B cell (primary cell): ENCODE data around the gene QRICH2. TPM values are rescaled to one million over a fixed set of nuclear protein-coding genes. Genes with fewer than 3 reads are reported as not detected.
A peak's percentile ranks its signal among the peaks of the same experiment; 100 is the strongest.

ENCODE experiments used
- ATAC-seq: fragments of 200-7000 bp; cut with Tn5 transposase; one replicate; pipeline ENCODE4 v1.10.0; 2021; ENCODE audit warnings: low read depth, mild to moderate bottlenecking, moderate number of reproducible peaks, moderate library complexity
- CTCF ChIA-PET: fragments of 350-600 bp; sonication (Branson Sonifier 250); formaldehyde crosslinking; loops from one replicate; lab custom pipeline; 2021; ENCODE audit warnings: antibody characterized with exemption, inconsistent platforms; lab: Charles Lee
- POLR2A ChIA-PET: fragments of 350-600 bp; sonication (Branson Sonifier 250); formaldehyde crosslinking; loops from one replicate; lab custom pipeline; 2021; ENCODE audit warnings: antibody characterized with exemption; lab: Charles Lee
- DNase-seq: peaks from one replicate; pipeline ENCODE4 v3.0.0; 2013
- H2AFZ ChIP-seq: 2 replicates; pipeline ENCODE4 v1.6.1; 2012; ENCODE audit warnings: mild to moderate bottlenecking, low read depth, low read length; ENCODE audit not compliant: insufficient read depth, poor library complexity, severe bottlenecking
- H3K27ac ChIP-seq, 2 donors: 1 replicate in 1 of 2; 2 replicates in 1 of 2; pipeline ENCODE4 v1.5.1; 2012 to 2013; ENCODE audit warnings: low read length in 2 of 2, mild to moderate bottlenecking in 2 of 2, moderate library complexity in 1 of 2
- H3K27me3 ChIP-seq, 4 experiments: fragments of 200-600 bp in 1 of 4; sonication (generic) in 1 of 4; replicated peaks in 1 of 4; 1 replicate in 2 of 4; 2 replicates in 2 of 4; pipeline versions ENCODE4 v1.6.1 to v1.7.0; 2013 to 2016; ENCODE audit warnings: low read length in 3 of 4, mild to moderate bottlenecking in 2 of 4, mixed read lengths in 1 of 4, moderate library complexity in 1 of 4; ENCODE audit not compliant: insufficient read depth in 4 of 4, control insufficient read depth in 3 of 4; ENCODE audit errors: control extremely low read depth in 1 of 4
- H3K36me3 ChIP-seq, 2 experiments: replicated peaks in 1 of 2; 1 replicate in 1 of 2; 2 replicates in 1 of 2; pipeline versions ENCODE4 v1.6.1 to v1.7.1; 2013; ENCODE audit warnings: low read length in 1 of 2; ENCODE audit not compliant: insufficient read depth in 2 of 2, control insufficient read depth in 1 of 2; ENCODE audit errors: control extremely low read depth in 1 of 2, extremely low read depth in 1 of 2
- H3K4me1 ChIP-seq, 2 donors: fragments of 200-600 bp in 1 of 2; sonication (generic) in 1 of 2; 1 replicate in 1 of 2; 2 replicates in 1 of 2; pipeline versions ENCODE4 v1.5.1 to v1.6.1; 2013 to 2017; ENCODE audit warnings: low read length in 2 of 2; ENCODE audit not compliant: control insufficient read depth in 2 of 2, insufficient read depth in 2 of 2
- H3K4me2 ChIP-seq: replicated peaks from 2 replicates; pipeline ENCODE3; 2012; ENCODE audit warnings: mild to moderate bottlenecking, low read depth, low read length; ENCODE audit not compliant: poor library complexity, severe bottlenecking
- H3K4me3 ChIP-seq, 5 experiments: fragments of 200-600 bp in 1 of 5; sonication (generic) in 1 of 5; 1 replicate in 3 of 5; 2 replicates in 2 of 5; pipeline versions ENCODE4 v1.5.1 to v1.7.0; 2011 to 2016; ENCODE audit warnings: low read length in 4 of 5, mild to moderate bottlenecking in 4 of 5, low read depth in 2 of 5, control low read depth in 1 of 5, moderate library complexity in 1 of 5; ENCODE audit not compliant: insufficient read depth in 1 of 5; ENCODE audit errors: control extremely low read depth in 1 of 5, extremely low read depth in 1 of 5
- H3K79me2 ChIP-seq: fragments of 200-600 bp; sonication (generic); one replicate; pipeline ENCODE4 v1.6.0; 2016; ENCODE audit warnings: low read length; ENCODE audit not compliant: control insufficient read depth, insufficient read depth
- H3K9ac ChIP-seq: fragments of 200-600 bp; sonication (generic); 2 replicates; pipeline ENCODE4 v1.6.1; 2017; ENCODE audit warnings: mild to moderate bottlenecking, low read length, moderate library complexity
- H3K9me3 ChIP-seq, 3 donors: one replicate each; pipeline versions ENCODE4 v1.6.1 to v1.7.1; 2013; ENCODE audit warnings: low read length in 2 of 3; ENCODE audit not compliant: control insufficient read depth in 2 of 3, insufficient read depth in 1 of 3; ENCODE audit errors: control extremely low read depth in 1 of 3
- H4K20me1 ChIP-seq: 2 replicates; pipeline ENCODE4 v1.6.0; 2012; ENCODE audit warnings: mild to moderate bottlenecking, low read length; ENCODE audit not compliant: insufficient read depth, control insufficient read depth, poor library complexity, severe bottlenecking
- H3K27ac Mint-ChIP-seq: one replicate; pipeline ENCODE4 v1.8.0; 2021; ENCODE audit warnings: mixed read lengths
- H3K27me3 Mint-ChIP-seq: one replicate; pipeline ENCODE4 v1.8.0; 2021; ENCODE audit warnings: mixed read lengths
- H3K4me1 Mint-ChIP-seq: one replicate; pipeline ENCODE4 v1.8.0; 2021; ENCODE audit warnings: mixed read lengths
- H3K4me3 Mint-ChIP-seq: one replicate; pipeline ENCODE4 v1.8.0; 2021; ENCODE audit warnings: mixed read lengths
- H3K9me3 Mint-ChIP-seq: one replicate; pipeline ENCODE4 v1.8.0; 2022; ENCODE audit warnings: mixed read lengths; ENCODE audit not compliant: insufficient read depth
- EZH2 ChIP-seq: IDR thresholded peaks from 2 replicates; pipeline ENCODE4 v1.6.1; 2012; ENCODE audit warnings: borderline replicate concordance, low read depth, mild to moderate bottlenecking, moderate library complexity, low read length; ENCODE audit not compliant: insufficient read depth, poor library complexity, severe bottlenecking
- WGBS: methylation state at CpG from one replicate; pipeline ENCODE4 v1.1.5; 2013; ENCODE audit warnings: missing lambda C conversion rate; ENCODE audit not compliant: insufficient coverage; 5-methylcytosine and 5-hydroxymethylcytosine counted together
- intact Hi-C: fragments of 100-400 bp; cut with micrococcal nuclease; formaldehyde crosslinking; loops from one replicate; pipeline ENCODE4 v1.10.0; 2022
- polyA plus RNA-seq: library from polyadenylated mRNA; depleted of rRNA; stranded (reverse); fragments of >200 nt; gene quantifications from 2 replicates; pipeline ENCODE4 v1.2.3, GENCODE V29; 2012
- total RNA-seq, 2 donors: library from RNA; stranded (reverse); fragments of 120-200 nt in 1 of 2; gene quantifications; 1 replicate in 1 of 2; 2 replicates in 1 of 2; pipeline versions ENCODE4 v1.2.3 to v1.2.4, GENCODE V29; 2013 to 2022
- TF ChIP-seq, protein P1 (sequence below): fragments of 200-600 bp; IDR thresholded peaks from one replicate; pipeline ENCODE4 v1.8.0; 2022; ENCODE audit warnings: antibody characterized with exemption, mild to moderate bottlenecking

QRICH2 gene
- total and polyA plus RNA-seq, 2 donors (not counting 1 experiment from before 2014, with no cell fraction given) = 4.4 to 4.5 TPM

DNA sequence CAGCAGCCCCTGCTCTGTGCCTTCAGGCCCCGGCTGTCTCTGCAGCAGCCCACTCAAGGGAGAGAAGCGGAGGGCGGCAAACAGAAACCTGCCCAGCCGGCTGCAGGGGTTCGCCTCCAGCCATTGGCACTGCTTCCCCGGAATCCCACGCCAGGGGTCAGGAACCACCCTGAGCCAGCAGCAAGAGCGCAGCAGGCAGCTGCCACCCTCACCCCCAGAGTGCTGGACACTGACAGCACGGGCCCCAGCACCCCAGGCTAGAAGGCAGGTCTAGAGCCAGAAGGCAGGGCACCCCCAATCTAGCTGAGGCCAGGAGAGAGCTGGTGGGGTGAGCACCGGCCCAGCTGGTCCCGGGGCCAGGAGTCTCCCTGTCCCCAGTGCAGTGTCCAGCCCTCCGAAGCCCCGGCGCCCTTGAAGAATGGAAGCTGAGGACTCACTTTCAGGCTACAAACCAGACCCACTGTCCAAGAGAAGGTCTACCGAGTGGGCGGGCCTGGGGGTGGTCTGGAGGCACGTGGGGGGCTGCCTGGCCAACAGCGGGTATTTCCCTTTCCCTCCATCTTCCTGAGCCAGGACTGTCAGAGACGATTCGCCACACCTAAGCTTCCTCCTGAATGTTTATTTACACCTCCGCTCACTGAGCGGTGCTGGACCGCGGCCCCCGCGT lies 34.5 kb downstream of the QRICH2 start:
- Mint-ChIP-seq H3K27ac (peak overlapping the region; percentile 93), H3K9me3 (no peaks in the 10 kb centered on the region), H3K27me3 (no peaks in the 10 kb centered on the region), H3K4me1 (peaks cover 78% of the 10 kb centered on the region), H3K4me3 (peak overlapping the region; percentile 82)
- peaks cover 71 to 81% of the 10 kb centered on the region in 2 donors for H3K4me1 ChIP-seq
- 88% methylated on average over 20 of the region's 26 CpGs for WGBS
- peak overlapping the region in 1 of 5 experiments; percentile 61 for H3K4me3 ChIP-seq
- CTCF ChIA-PET = interaction anchor here (0.5 to 16.7 kb wide), 9 partner anchors 10 to 259 kb away, joined by 3 to 435 read pairs (median 6); partner anchors contain the start of gene UBALD2
- POLR2A ChIA-PET = interaction anchor here (1.4 to 5.6 kb wide), 2 partner anchors 10 to 150 kb away, joined by 5 to 44 read pairs; partner anchors contain the start of gene UBALD2
- H3K4me2 ChIP-seq = peak overlapping the region; percentile 94
- H3K79me2 ChIP-seq = peaks cover 10% of the 10 kb centered on the region
- H3K9ac ChIP-seq = peak overlapping the region; percentile 68
- H3K27me3 ChIP-seq = no peaks in the 10 kb centered on the region
- DNase-seq (no peak), ATAC-seq (no peak)
- H2AFZ ChIP-seq = no peak overlapping the region
- TF ChIP-seq EZH2 = no peak
- TF ChIP-seq, protein P1, sequence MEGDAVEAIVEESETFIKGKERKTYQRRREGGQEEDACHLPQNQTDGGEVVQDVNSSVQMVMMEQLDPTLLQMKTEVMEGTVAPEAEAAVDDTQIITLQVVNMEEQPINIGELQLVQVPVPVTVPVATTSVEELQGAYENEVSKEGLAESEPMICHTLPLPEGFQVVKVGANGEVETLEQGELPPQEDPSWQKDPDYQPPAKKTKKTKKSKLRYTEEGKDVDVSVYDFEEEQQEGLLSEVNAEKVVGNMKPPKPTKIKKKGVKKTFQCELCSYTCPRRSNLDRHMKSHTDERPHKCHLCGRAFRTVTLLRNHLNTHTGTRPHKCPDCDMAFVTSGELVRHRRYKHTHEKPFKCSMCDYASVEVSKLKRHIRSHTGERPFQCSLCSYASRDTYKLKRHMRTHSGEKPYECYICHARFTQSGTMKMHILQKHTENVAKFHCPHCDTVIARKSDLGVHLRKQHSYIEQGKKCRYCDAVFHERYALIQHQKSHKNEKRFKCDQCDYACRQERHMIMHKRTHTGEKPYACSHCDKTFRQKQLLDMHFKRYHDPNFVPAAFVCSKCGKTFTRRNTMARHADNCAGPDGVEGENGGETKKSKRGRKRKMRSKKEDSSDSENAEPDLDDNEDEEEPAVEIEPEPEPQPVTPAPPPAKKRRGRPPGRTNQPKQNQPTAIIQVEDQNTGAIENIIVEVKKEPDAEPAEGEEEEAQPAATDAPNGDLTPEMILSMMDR = no peak
- intact Hi-C loops = loop anchor here (2.0 to 10.0 kb wide), 3 partner anchors 33 to 221 kb away; partner anchors contain the start of genes FOXJ1 and RNF157
- peak overlapping the region; percentile 97 to 99 for H3K27ac ChIP-seq
- peaks cover 0 to 5% (median 0%) of the 10 kb centered on the region in 3 donors for H3K9me3 ChIP-seq
- peaks cover 5% of the 10 kb centered on the region for H4K20me1 ChIP-seq
- H3K36me3 ChIP-seq = peaks cover 2 to 13% of the 10 kb centered on the region in 2 experiments
